GM19438 (cell line): Measurements from ENCODE around the gene CAV1.

Experiments used
- ATAC-seq: cut with Tn5 transposase; IDR thresholded peaks from one replicate; pipeline ENCODE4 v1.9.1; 2021; ENCODE audit warnings: low read depth; ENCODE audit not compliant: unreplicated experiment

The CAV1 gene

GRCh38 chr7:116553168-116553964 is 28.5 kb downstream of the CAV1 start:
- ATAC-seq: no peak

- no peak for ATAC-seq
Observed at GRCh38 chr7:116554436-116554835, 29.6 kb downstream of the CAV1 start.

- ATAC-seq: no peak
Observed at GRCh38 chr7:116554911-116555310, 30.1 kb downstream of the CAV1 start.

GRCh38 chr7:116557066-116557585 is 32.3 kb downstream of the CAV1 start:
- no peak for ATAC-seq

- ATAC-seq: no peak
Observed at GRCh38 chr7:116557901-116558300, 33.1 kb downstream of the CAV1 start.

GRCh38 chr7:116560021-116560970 is 35.5 kb downstream of the CAV1 start:
- no peak for ATAC-seq

- ATAC-seq: no peak
Observed at GRCh38 chr7:116561697-116562483, 37.1 kb downstream of the CAV1 start.

- no peak for ATAC-seq
Observed at GRCh38 chr7:116562529-116563121, 37.8 kb downstream of the CAV1 start.

GRCh38 chr7:116565981-116566380 is 41.1 kb downstream of the CAV1 start:
- ATAC-seq: no peak

GRCh38 chr7:116566666-116567065 is 41.8 kb downstream of the CAV1 start:
- no peak for ATAC-seq

- ATAC-seq: no peak
Observed at GRCh38 chr7:116569737-116570136, 44.9 kb downstream of the CAV1 start.

- ATAC-seq: no peak
Observed at GRCh38 chr7:116570306-116570705, 45.5 kb downstream of the CAV1 start.

GRCh38 chr7:116571037-116571436 is 46.2 kb downstream of the CAV1 start:
- no peak for ATAC-seq

- ATAC-seq: no peak
Observed at GRCh38 chr7:116571552-116571951, 46.7 kb downstream of the CAV1 start.

- peak; percentile 38 for ATAC-seq
Observed at GRCh38 chr7:116572036-116572435, 47.2 kb downstream of the CAV1 start.

- no peak for ATAC-seq
Observed at GRCh38 chr7:116573541-116573940, 48.7 kb downstream of the CAV1 start.

- peak; percentile 42 for ATAC-seq
Observed at GRCh38 chr7:116574025-116574822, 49.4 kb downstream of the CAV1 start.

GRCh38 chr7:116575853-116576252 is 51.0 kb downstream of the CAV1 start:
- ATAC-seq: no peak
